ENCODE data around the gene BDH1. TPM values are rescaled to one million over a fixed set of nuclear protein-coding genes. Genes with fewer than 3 reads are reported as not detected.
A peak's percentile ranks its signal among the peaks of the same experiment; 100 is the strongest.

The BDH1 gene
- total RNA-seq, 2 donors from 2014 or later, result 2.3 to 9.1 TPM

- no peak for DNase-seq
- WGBS, 2 donors, result 72 to 76% methylated on average over 3 of the region's 3 CpGs
- H3K9me3 ChIP-seq, result no peaks in the 10 kb centered on the region
- intact Hi-C loops (cut with DNase I), result no loop called here
- TF ChIP-seq POLR2A (IDR thresholded peaks at IDR 0.05) (no peak), CTCF (IDR thresholded peaks at IDR 0.05) (no peak)
- H3K36me3 ChIP-seq (replicated peaks in 1 of 2; ENCODE audit: insufficient read depth in 1 of 2, low read depth in 2 of 2), result peaks cover 0 to 1% of the 10 kb centered on the region in 2 donors
- ATAC-seq, result no peak
- H3K4me1 ChIP-seq, result no peaks in the 10 kb centered on the region
- no peaks in the 10 kb centered on the region for H3K27me3 ChIP-seq
- H3K4me3 ChIP-seq, result no peak overlapping the region
- H3K27ac ChIP-seq, result no peak overlapping the region
Observed at GRCh38 chr3:197540961-197541377, 14.8 kb downstream of the BDH1 start.

- Histone ChIP-seq H3K4me1 (no peaks in the 10 kb centered on the region), H3K4me3 (no peak overlapping the region), H3K27ac (no peak overlapping the region), H3K9me3 (no peaks in the 10 kb centered on the region), H3K27me3 (no peaks in the 10 kb centered on the region), H3K36me3 (replicated peaks in 1 of 2; ENCODE audit: insufficient read depth in 1 of 2, low read depth in 2 of 2) (peaks cover 0 to 1% of the 10 kb centered on the region in 2 donors)
- TF ChIP-seq CTCF (IDR thresholded peaks at IDR 0.05) (no peak), POLR2A (IDR thresholded peaks at IDR 0.05) (no peak)
- intact Hi-C loops (cut with DNase I), result no loop called here
- DNase-seq (peak in 2 of 4 donors; percentile 24 to 27), ATAC-seq (peak; percentile 52)
- WGBS, 2 donors, result 67 to 69% methylated on average over 6 of the region's 6 CpGs
Observed at GRCh38 chr3:197539651-197540051, 16.1 kb downstream of the BDH1 start.

- TF ChIP-seq POLR2A (IDR thresholded peaks at IDR 0.05) (no peak), CTCF (IDR thresholded peaks at IDR 0.05) (no peak)
Observed at GRCh38 chr3:197533927-197534725, 21.6 kb downstream of the BDH1 start.

GRCh38 chr3:197533396-197533795 lies 22.4 kb downstream of the BDH1 start:
- no peaks in the 10 kb centered on the region for H3K27me3 ChIP-seq
- 81 to 94% methylated on average over 10 of the region's 10 CpGs for WGBS, 2 donors
- H3K27ac ChIP-seq, result no peak overlapping the region
- TF ChIP-seq CTCF (IDR thresholded peaks at IDR 0.05) (no peak), POLR2A (IDR thresholded peaks at IDR 0.05) (no peak)
- H3K4me3 ChIP-seq, result no peak overlapping the region
- no peaks in the 10 kb centered on the region for H3K36me3 ChIP-seq (replicated peaks in 1 of 2; ENCODE audit: insufficient read depth in 1 of 2, low read depth in 2 of 2)
- intact Hi-C loops (cut with DNase I), result no loop called here
- no peaks in the 10 kb centered on the region for H3K9me3 ChIP-seq
- DNase-seq (no peak), ATAC-seq (no peak)
- H3K4me1 ChIP-seq, result no peaks in the 10 kb centered on the region

More at GRCh38 chr3:197533927-197534725, 21.6 kb downstream of the BDH1 start:
- WGBS, 2 donors, result 76 to 84% methylated on average over 6 of the region's 6 CpGs
- no peak for DNase-seq
- Histone ChIP-seq H3K4me1 (no peaks in the 10 kb centered on the region), H3K36me3 (replicated peaks in 1 of 2; ENCODE audit: insufficient read depth in 1 of 2, low read depth in 2 of 2) (peaks cover 0 to 1% of the 10 kb centered on the region in 2 donors), H3K4me3 (no peak overlapping the region), H3K9me3 (no peaks in the 10 kb centered on the region), H3K27ac (no peak overlapping the region), H3K27me3 (no peaks in the 10 kb centered on the region)
- intact Hi-C loops (cut with DNase I), result no loop called here
- ATAC-seq, result no peak

GRCh38 chr3:197532388-197532787 lies 23.4 kb downstream of the BDH1 start:
- no peak for ATAC-seq
- Histone ChIP-seq H3K27me3 (no peaks in the 10 kb centered on the region), H3K9me3 (no peaks in the 10 kb centered on the region), H3K4me1 (no peaks in the 10 kb centered on the region), H3K27ac (no peak overlapping the region), H3K36me3 (replicated peaks in 1 of 2; ENCODE audit: insufficient read depth in 1 of 2, low read depth in 2 of 2) (no peaks in the 10 kb centered on the region), H3K4me3 (no peak overlapping the region)
- intact Hi-C loops (cut with DNase I), result no loop called here
- WGBS, 2 donors, result 91% methylated on average over 2 to 3 of the region's 3 CpGs
- no peak for DNase-seq
- TF ChIP-seq POLR2A (IDR thresholded peaks at IDR 0.05) (no peak), CTCF (IDR thresholded peaks at IDR 0.05) (no peak)
